D341Med (cell line): ENCODE measurements around the gene NF1.
"Not testable (repeated sequence)": the region's sequence is repeated elsewhere in the genome, so short reads cannot be mapped to it uniquely, and the experiment has no call there.

Experiments
- DNase-seq: peaks from one replicate; pipeline ENCODE4 v3.0.0; 2012; ENCODE audit warnings: low spot score

Gene NF1

DNA sequence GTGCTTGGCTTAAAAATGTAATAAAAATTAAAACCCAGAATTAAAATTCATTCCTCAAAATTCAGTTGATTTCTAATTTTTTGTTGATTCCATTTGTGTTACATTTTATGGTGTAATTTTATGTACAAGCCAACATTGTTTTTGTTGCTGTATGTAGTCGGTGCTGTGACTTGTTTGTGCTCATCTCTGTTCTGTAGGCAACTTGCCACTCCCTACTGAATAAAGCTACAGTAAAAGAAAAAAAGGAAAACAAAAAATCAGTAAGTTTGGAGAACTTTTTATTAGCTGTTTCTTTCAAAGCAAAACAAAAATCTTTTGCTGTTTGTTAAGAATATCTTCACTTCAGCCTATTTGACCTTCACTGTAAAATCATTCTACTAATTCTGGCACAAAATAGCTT lies 158.0 kb downstream of the NF1 start:
- DNase-seq = no peak

DNA sequence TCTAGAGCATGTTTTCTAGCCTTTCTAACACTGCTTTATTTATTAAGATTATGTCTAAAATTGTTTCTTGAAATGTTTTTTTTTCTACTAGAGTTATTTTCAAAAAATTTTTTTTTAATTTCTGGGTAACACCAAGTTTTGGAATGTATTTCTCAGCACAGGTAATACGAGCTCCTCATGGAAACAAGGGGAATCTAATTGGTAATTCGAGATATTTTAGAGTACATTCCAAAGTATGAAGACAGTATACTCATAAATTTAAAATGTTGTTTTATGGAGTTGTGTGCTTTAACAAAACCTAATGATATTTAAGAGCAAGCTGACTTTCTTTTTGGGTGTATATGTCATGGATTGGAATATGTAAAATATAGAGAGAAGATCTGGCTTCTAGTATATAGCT lies 159.9 kb downstream of the NF1 start:
- DNase-seq = no peak

DNA sequence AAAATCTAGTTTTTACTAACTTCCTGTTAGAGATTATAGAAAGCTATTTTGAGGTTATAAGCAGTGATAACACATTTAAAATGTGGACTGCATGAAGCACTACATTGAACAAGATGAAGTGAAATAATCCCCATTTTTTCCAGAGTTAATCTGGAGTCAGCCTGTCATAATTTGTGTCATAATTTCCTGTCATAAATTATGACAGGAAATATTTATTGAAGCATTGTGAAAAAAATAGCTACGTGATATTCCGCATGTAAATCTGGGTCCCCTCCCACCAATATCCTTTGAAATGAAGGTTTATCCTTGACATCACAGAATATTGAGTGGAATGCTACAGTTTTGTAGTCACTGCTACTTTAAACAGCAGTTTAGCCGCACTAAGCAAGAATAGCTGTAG lies 162.2 kb downstream of the NF1 start:
- DNase-seq = no peak

DNA sequence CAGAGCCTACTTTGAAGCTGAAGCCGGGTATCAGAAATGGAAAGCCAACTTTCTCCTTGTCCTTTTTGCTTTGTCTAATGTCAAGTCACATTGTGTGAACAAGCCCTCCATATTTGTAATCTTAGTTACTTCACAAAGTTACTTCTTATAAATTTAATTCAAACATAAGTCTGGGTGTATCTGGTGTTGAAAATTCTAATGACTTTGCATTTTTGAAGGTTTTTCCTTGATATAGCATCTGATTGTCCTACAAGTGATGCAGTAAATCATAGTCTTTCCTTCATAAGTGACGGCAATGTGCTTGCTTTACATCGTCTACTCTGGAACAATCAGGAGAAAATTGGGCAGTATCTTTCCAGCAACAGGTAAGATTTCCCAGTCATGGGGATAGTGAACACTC lies 165.4 kb downstream of the NF1 start:
- no peak for DNase-seq

DNA sequence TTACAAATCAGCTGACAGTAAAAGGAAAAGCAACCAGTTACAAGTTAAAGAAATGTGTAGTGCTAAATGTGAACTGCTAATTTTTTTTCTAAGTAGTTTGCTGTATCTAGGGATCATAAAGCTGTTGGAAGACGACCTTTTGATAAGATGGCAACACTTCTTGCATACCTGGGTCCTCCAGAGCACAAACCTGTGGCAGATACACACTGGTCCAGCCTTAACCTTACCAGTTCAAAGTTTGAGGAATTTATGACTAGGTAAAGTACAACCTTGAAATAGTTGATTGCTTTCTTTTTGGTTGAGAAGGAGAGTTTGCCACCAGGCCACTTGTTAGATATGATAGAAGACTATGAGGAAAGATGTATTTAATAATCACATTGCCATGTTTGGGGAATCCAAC lies 166.8 kb downstream of the NF1 start:
- no peak for DNase-seq

DNA sequence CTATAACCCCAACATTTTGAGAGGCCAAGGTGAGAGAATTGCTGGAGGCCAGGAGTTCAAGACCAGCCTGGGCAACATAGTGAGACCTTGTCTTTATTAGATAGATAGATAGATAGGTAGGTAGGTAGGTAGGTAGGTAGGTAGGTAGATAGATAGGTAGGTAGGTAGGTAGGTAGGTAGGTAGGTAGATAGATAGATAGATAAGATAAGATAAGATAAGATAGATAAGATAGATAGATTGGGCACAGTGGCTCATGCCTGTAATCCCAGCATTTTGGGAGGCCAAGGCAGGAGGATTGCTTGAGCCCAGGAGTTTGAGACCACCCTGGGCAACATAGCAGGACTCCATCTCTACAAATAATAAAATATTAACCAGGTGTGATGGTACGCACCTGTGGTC lies 168.1 kb downstream of the NF1 start:
- not testable (repeated sequence) for DNase-seq

DNA sequence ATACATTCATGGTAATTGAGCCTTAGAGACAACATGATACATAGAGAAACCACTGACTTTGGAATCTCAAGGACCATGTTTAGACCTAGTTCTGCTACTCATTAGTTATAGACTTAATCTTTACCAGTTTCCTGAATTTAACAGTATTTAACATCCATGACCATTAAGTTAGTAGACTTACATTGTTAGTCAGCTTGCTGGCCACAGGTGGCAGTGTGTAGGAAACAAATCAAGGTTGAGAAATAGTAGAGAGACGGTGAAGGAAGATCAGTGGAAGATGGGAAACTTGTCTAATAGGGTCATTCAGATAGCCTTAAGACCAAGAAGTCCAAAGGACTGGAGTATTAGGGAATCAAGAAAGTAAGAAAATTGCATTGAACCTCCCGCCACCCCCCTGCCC lies 171.3 kb downstream of the NF1 start:
- no peak for DNase-seq

DNA sequence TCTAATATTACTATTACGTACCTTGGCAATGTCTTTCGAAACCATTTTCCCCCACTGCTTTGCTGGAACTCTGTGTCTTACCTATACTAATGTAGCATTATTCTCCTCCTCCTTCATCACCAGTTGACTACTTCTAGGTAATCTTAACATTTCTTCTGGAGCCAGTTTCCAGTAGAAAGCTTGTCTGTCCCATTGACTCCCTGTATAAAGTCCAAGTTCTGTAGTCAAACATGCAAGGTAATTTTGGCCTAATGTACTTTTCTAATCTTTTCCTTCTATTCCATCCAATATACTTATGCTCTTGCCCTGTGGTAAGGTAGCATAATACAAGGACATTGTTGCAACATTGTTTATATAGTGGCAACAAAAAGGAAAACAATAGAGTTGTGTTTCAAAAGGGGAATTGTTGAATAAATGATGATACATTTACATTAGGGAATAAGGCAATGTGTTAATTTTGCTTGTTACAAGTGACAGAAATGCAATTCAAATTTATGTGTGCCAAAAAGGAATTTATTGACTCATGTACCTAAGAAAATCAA lies 174.3 kb downstream of the NF1 start:
- no peak for DNase-seq

DNA sequence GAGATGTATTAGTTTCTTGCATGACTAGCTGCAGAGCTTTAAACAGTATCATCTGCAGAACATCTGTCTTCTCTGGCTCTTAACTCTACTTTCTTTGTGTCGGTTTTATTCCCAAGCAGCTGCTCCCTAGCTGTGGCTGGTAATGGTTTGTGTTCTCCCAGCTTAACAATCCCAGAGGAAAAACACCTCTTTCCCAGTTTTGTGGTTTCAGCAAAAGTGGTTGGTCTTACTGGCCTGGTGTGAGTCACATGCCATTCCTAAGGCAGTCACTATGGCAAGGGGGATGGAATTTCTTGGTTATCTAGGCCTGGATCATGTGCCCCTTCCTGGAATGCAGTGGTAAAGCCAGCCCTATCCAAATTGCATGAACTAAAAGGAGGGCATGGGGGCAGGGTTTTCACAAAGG lies 174.8 kb downstream of the NF1 start:
- peak; percentile 30 for DNase-seq

DNA sequence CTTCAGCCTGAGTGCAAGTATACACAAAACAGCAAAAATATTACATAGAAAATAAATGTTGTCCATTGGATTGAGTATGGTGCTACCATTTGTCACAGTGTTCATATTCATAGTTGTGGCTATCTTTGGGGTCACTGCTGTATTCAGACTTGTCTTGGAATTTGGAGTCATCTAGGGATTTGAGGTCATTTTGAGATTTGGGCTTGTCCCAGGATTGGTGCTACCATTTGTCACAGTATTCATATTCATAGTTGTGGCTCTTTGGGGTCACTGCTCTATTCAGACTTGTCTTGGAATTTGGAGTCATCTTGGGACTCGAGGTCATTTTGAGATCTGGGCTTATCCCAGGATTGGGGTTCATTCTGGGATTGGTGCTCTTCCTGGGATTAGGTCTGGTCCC lies 177.5 kb downstream of the NF1 start:
- DNase-seq = no peak

DNA sequence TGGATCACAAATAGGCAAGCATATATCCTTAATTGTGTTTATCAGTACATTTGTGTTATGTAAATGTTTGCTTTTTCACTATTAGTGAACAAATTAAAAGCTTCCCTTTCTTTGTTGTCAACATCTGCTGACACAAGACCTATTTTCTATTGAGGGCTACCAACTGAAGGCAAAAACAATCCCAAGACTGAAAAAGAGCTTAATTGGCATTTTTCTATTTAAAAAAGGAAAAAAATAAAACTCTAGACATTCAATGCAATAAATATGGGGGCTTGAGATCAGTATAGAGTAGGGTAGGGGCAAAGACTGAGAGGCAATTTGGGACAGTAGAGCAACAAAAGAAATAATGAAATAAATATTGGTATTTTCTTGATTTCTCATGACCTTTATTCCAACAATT lies 178.0 kb downstream of the NF1 start:
- no peak for DNase-seq

DNA sequence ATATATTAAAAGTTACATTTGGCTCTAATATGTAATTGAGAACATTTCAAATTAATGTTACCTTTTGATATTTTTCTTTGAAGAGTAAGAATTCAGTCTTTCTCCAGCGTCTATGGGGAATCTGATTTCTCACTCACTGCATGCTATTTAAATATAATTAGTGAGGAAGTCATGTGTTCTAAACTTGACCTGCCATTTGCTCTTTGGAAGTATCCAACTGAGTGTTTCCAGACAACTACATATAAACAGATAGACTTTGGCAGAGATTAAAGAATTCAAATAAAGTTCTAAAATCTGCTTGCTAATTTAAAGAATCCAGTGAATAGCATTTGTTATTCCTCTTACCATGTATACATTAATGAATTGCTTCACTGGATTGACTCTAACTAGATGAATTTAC lies 178.7 kb downstream of the NF1 start:
- DNase-seq = no peak

DNA sequence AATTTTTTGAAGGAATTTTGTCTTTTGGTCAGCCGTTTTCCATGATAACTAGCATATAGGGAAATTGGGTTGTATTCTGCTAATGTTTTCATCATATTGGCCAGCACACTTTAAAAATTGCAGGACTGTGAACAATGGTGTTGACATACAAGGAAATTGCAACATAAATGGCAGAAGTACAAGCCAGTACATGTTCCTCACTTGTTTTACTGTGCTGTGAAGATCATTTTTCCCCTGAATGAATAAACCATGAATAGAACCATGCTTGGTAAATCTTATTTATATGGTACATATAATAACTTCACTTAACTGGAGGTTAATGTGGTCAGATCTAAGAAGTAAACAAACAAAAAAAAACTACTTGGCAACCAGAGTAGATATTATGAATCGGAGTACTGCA lies 179.5 kb downstream of the NF1 start:
- DNase-seq = no peak

DNA sequence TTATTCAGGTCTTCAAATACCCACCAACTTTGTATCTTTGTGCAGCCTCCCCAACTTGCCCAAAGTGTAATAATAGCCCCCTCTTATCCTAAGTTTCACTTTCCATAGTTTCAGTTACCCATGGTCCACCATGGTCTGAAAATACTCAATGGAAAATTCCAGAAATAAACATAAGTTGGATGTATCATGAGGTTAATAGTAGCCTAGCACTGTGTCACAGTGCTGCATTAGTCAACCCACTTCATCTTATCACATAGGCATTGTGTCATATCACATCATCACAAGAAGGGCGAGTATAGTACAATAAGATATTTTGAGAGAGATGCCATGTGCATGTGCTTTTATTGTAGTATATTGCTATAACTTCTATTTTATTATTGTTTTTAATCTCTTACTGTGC lies 180.3 kb downstream of the NF1 start:
- DNase-seq = no peak

DNA sequence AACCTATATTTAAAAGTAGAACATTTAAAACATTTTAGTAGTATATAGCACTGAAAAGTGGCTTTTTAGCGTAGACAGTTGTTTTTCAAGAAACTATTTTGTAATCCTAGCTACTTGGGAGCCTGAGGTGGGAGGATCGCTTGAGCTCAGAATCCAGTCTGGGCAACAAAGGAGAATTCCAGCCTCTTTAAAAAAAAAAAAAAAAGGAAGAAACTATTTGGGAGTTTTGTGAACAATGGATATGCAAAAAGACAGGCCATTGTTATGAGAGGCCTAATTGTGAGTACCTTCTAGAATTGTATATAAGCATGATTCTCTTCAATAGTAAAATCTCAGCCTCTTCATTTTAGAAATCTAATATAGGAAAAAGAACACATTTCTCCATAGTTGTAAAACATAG lies 184.6 kb downstream of the NF1 start:
- DNase-seq = no peak

DNA sequence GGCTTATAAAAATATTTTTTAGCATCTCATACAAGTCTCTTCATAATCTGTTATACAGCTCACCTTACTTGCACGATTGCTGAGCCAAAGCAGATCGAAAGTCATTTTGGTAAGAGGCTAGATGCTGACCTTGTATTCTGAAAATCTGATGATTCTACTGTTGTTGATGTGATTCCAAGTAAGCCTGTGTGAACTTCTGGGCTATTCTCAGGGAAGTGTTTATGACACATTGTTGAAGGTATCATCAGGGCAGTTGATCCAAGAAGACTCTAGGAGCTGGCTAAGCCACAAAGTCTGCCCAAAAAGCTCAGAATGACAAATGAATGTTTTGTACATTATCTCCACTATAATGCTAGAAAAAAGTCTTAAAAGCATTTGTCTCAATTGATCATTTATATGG lies 186.3 kb downstream of the NF1 start:
- DNase-seq = no peak

DNA sequence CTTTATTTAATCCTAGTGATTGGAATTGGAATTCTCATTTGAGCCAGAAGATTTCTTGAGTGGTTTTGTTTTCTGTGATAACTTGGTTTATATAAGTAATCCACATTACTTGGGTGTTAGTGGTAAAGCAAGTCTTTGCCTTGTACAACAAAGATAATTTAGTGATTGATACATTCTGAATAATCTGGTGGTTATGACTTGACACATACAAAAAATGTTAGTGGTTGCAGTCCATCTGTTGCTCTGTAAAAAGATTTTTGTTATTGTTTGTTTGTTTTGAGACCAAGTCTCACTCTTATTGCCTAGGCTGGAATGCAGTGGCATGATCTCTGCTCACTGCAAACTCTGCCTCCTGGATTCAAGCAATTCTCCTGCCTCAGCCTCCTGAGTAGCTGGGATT lies 189.1 kb downstream of the NF1 start:
- DNase-seq = no peak

DNA sequence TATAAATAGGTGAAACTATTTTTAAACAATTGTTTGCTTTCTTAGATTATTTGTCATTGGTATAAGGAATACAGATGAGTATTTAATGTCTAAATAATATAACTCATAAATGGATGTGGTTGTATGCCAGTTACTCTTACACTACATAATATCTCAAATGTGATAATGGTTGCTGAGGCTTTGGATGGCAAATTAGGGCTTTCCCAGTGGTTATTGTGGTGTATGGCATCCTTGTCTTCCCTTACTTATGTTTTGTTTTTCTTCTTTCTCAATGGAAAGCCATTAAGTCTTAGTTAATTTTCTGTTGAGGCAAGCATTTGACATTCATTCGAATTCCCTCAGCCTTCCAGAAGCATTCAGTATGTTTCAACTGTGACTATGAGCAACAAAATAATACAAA lies 191.8 kb downstream of the NF1 start:
- DNase-seq = no peak

DNA sequence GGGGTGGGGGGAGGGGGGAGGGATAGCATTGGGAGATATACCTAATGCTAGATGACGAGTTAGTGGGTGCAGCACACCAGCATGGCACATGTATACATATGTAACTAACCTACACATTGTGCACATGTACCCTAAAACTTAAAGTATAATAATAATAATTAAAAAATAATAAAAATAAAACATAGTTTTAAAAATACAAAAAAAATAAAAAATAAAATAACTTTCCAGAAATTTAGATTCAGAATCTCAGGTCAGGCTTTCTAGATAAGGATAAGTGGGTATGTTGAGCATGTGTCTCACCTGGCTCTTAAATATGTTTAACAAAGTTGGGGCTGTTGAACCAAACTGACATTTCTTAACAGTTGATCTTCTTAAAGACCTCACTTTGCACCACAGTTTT lies 193.2 kb downstream of the NF1 start:
- DNase-seq = not testable (repeated sequence)

DNA sequence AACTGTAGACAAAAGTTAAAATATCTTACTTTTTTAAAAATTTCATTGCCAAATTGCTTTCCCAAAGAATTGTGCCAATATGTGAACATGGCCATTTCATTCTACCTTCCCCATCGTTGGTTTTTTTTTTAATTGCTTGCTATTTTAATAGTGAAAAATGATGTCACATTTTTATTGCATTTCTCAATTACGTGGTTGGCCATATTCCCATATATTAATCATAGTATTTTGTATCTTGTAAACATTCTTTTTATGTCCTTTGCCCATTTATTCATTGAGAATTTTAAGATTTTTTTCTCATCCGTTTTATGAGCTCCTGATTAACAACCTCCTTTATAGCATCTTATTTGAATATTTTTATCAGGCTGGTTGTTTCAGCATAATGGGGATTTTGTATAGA lies 195.0 kb downstream of the NF1 start:
- DNase-seq = no peak

DNA sequence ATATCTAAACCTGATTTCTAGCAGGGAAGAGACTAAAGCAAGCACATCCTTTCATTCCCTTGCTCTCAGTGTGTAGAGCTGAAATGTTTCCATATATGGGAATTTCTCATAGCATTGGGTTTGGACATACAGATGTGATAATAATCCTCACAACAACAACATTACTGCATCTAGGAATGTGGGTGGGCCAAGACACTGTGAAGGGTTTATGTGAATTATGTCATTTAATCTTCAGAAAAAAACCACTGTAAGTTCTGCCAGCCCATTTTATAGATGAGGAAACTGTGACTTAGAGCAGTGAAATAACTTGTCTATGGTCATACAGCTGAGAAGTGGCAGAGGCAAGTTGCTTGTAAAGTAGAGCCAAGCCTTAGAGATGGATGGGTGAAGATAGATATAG lies 197.0 kb downstream of the NF1 start:
- DNase-seq = no peak

DNA sequence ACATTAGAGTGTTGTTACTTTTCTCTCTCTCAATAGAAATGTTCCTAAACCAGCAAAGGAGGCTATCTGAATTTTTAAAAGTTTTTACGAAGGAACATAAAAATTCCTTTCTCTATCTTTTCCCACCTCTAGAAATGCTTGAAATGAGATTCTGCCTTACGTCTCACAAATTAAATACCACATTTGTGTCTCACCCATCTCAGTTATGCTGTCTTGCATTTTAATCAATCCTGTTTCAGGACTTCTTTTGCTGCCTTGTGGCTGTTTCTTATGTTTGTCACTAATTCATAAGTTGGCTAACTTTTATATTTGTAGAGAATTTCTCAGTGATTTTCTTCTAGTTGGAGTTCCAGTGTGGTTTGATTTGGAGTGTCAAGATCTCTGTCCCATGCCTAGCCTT lies 198.8 kb downstream of the NF1 start:
- no peak for DNase-seq

DNA sequence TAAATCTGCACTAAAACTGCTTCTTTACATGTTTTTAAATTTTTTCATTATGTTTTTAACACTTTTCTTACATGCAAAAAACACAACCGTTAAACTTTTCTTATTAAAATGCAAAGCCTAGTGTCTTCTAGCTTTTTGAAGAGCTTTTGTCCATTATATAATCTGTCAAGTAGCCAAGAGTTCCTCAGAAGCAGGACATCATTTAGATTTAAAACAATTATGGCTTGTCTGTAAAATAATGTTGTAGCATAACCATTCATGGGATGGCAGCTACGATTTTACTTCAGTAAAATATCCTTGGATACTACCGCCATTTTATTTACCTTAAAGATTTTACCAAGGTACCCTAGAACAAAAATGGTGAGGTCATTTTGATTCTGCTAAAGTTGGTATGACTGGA lies 199.5 kb downstream of the NF1 start:
- no peak for DNase-seq

DNA sequence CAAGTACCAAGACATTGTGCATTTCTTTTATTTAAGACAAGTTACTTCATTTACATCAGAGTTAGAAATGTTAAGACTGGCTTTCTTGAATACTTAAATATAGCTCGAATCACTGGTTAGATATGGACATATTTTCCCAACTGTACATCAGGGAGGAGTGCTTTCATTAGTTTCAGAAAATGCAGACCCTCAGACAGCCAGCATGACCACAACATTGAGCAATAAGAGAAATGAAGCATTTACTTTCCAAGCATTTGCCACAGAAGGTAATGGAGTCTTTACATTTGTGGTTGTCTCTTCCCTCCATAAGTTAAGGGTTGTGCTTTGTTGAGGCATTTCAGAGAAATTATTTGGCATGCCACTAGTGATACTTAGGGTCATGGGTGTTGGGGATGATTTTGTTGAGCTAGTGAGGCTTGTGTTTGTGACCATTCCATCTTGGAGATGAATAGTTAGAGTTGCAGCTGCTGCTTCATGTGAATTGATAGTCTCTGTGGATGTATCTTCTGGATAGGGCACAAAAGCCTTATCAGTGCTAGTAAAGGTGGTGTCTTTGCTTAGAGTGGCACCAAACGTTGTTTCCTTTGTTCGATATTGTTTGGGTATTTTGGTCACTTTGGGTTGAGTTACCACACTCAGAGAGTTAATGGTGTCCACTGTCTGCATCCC lies 200.2 kb downstream of the NF1 start:
- DNase-seq = no peak

DNA sequence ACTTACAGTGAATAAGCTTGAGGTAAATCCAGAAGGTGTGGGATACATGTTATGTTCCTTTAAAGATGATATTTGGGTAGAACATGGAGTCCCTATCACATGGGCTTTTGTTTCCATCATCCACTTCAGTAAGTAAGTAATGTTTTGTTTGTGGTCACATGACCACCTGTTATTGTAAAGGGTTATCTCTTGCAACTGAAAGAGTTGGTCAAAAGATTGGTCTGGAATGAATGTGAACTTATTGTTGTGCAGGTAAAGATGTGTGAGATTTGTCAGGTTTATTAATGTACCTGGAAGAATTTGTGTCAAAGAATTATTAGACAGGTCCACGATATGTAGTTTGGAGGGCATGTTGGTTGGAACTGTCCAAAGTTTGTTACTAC lies 200.7 kb downstream of the NF1 start:
- DNase-seq = no peak
